Stimulated activated CD4-positive, alpha-beta T cell treated with anti-CD3 and anti-CD28 coated beads, Interleukin-4, amount 100 ng/mL, for 1 hour (primary cell): ENCODE measurements around the gene RNFT2.
A peak's percentile ranks its signal among the peaks of the same experiment; 100 is the strongest.

Experiments used
- DNase-seq: peaks from one replicate; pipeline ENCODE4 v3.0.0-alpha.2; 2020

Gene RNFT2

DNA sequence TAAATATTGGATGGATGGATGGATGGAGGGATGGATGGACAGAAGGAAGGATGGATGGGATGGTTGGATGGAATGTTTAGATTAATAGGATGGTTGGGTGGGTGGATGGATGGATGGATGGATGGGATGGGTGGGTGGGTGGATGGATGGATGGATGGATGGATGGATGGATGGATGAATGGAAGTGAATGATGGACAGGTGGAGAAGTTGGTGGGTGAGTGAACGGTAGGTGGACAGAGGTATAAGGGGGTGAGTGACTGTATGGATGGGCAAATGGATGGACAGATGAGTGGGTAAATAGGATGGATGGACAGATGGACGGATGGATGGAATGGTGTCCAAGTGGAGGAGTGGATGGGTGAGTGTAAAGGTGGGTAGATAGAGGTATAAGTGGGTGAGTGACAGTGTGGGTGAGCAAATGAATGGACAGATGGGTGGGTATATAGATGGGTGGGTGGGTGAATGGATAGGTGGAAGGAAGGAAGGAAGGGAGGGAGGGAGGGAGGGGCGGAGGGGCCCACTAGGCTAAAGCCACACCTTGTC lies 101.2 kb downstream of the RNFT2 start:
- DNase-seq, result no peak

DNA sequence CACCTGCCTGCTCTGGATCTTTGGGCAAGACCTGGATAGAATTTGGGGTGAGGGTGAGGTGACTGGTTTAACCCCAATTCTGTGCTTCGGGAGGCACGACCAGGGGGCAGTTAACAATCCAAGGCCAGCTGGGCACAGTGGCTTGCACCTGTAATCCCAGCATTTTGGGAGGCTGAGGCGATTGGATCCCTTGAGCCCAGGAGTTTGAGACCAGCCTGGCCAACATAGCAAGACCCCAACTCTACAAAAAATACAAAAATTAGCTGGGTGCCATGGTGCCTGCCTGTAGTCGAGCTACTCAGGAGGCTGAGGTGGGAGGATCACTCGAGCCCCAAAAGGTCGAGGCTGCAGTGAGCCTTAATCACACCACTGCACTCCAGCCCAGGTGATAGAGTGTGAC lies 105.0 kb downstream of the RNFT2 start:
- DNase-seq, result no peak

DNA sequence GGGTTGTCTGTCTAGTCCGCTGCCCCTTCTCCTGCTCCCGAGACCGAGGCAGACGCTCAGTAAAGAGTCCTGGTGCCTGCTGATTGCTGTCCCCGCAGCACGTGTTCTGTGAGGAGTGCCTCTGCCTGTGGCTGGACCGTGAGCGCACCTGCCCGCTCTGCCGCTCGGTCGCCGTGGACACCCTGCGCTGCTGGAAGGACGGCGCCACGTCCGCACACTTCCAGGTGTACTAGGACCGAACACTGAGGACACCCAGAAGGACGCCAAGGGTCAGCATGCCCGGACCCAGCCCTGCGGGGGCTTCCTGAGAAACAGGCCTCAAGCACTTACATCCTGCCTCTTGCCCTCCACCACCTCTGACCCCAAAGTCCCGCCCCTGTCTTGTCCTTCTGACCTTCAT lies 111.1 kb downstream of the RNFT2 start:
- DNase-seq, result no peak

DNA sequence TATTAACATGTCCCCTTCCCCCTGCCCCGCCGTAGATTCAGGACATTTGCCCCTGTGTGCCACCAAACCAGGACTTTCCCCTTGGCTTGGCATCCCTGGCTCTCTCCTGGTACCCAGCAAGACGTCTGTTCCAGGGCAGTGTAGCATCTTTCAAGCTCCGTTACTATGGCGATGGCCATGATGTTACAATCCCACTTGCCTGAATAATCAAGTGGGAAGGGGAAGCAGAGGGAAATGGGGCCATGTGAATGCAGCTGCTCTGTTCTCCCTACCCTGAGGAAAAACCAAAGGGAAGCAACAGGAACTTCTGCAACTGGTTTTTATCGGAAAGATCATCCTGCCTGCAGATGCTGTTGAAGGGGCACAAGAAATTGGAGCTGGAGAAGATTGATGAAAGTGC lies 114.2 kb downstream of the RNFT2 start:
- DNase-seq, result no peak

DNA sequence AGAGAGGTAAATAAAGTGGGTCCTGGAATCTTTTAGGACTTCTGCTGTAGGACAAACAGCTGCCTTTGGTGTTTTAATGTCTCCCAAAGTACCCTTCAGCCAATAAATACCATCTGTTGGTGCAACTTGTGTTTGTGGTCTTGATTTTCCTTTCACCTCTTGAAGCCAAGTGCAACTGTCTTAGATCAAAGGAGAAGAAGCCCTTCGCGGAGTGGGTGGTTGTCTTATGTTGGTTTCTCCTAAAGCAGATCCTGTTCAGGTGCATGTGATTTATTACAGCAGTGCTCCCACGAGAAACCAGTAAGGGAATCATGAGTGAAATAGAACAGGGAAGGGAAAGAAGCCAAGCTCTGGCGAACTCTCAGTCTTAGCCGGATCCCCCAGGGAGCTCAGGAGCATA lies 115.4 kb downstream of the RNFT2 start:
- no peak for DNase-seq

DNA sequence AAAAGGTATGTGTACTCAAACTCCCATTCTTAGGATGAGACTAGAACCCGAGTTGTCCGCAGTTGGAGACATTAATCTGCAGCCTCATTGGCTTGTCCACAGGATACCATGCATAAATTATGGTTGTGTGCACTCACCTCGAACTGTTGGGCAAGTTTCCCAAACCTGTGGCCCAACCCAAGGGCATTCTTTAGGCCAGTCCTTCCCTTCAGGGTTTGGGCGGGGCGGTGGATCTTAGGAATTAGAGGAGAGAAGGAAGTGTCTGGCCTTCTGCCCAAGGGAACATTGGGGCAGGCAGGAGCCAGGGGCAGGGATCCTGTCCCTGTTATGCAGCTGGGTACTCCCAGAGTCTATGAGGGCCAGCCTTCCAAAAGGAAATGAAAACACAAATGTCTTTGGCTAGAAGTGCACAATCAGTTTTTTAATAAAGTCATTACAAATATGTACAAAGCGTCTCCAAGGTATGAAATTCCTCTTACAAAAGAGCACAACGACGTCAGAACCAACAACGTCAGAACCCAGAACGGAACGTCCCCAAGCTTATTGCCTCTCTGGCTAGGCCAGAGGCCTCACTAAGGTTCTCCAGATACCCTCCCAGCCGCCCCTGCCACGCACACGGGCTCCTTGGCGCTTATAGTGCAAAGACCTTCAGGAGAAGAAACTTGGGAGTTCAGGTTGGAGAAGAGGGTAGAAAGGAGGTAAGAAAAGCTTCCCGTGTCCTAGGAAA lies 117.8 kb downstream of the RNFT2 start:
- no peak for DNase-seq

DNA sequence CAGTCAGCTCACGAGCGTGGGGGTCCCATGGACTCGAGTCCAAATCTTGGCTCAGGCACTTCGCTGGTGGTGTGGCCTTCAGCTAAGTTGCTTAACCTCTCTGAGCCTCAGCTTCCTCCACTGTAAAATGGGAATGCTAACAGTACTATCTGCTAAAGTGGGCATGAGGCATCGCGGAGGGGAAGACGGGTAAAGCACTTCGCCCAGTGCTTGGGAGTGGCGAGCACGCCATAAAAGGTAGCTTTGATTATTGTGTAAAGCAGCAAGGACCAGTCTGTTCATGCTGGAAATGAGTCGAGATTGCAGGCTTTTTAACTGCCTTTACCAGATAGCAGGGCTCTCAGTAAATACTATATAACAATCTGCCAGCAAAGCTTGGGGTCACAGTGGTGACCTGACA lies 118.6 kb downstream of the RNFT2 start:
- DNase-seq, result no peak

DNA sequence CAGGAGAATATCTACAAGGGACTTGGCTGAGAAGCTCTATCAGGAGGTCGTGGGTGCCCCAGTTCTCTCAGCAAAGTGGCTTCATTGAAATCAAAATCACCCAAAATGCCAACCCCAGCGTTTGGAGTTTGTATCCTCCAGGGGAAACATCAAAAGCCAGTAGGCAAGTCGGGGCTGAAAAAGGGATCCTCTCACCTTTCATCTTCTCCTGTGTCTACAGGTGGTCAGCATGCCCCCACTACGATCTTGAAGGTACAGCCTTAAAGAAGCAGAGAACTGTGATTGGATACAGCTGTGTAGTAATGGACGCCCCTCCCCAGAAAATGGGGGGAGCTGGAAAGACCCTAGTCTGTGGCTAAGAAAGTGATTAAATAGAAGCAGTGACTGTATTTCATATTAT lies 121.0 kb downstream of the RNFT2 start:
- no peak for DNase-seq

DNA sequence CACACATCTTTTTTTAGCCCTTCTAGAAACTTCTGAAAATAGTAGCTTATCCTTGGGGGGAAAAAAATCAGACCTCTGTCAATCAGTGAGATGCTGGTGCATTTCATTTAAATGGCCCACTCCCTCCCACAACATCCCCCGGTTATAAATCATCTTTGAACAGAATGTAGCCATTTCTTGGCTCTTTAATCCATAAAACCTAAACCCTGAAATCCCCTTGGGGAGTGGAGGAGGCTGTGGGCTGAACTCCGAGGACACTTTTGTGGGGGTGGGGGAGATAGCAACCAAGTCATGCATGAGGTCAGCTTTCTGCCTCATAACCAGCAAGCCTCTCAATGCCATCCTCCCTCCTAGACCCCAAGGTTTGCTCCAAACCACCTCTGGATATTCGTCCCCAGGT lies 122.1 kb downstream of the RNFT2 start:
- DNase-seq, result no peak

DNA sequence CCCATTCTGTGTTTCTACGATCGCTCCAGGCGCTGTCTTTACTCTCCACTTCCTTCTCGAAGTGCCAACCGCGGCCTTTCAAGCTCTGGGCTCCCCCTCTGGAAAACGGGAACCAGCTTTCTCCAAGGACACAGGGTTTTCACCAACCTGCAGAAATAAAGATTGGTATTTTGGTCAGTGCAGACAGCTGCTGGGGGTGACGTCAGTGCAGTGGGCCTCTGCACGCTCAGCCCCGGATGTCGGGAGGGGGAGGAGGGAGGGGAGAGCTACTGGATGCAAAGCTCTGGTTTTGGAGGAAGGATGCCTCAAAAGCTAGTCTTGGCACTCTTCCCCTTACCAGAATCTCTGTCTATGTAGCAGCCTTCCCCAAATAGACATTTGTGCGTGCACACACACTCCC lies 123.2 kb downstream of the RNFT2 start:
- DNase-seq, result peak; percentile 11

DNA sequence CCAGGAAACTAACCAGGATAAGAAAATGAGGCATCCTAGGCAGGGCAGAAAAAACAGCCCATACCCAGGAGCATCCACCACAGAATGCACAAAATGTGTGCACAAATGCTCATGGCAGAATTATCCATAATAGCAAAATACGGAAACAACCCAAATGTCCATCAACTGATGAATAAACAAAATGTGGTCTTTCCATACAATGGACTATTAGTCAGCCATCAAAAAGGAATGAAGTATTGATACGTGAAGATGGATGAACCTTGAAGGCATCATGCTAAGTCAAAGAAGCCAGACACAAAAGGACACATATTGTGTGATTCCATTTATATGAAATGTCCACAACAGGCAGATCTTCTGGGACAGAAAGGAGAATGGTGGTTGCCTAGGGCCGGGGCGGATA lies 124.1 kb downstream of the RNFT2 start:
- DNase-seq, result no peak

DNA sequence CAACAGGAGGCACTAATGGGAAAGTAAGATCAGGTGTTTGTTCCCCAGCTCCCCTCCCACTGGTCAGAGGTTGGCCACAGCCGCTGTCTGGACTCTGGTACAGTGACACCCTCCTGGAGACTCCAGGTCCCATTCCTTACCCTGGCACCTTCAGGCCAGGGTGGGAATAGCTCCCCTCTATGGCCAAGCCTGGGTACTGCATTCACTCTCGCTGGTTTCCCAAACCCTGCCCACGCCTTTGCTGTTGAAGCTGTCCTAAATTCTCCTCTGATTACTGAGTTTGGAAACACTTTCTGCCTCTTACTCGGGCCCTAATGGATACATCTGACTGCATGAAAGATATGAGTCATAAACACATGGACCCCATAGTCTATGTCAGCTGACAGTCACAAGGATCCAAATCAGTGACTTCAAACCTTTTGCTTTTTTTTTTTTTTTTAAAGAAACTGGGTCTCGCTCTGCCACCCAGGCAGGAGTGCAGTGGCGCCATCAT lies 125.2 kb downstream of the RNFT2 start:
- no peak for DNase-seq

DNA sequence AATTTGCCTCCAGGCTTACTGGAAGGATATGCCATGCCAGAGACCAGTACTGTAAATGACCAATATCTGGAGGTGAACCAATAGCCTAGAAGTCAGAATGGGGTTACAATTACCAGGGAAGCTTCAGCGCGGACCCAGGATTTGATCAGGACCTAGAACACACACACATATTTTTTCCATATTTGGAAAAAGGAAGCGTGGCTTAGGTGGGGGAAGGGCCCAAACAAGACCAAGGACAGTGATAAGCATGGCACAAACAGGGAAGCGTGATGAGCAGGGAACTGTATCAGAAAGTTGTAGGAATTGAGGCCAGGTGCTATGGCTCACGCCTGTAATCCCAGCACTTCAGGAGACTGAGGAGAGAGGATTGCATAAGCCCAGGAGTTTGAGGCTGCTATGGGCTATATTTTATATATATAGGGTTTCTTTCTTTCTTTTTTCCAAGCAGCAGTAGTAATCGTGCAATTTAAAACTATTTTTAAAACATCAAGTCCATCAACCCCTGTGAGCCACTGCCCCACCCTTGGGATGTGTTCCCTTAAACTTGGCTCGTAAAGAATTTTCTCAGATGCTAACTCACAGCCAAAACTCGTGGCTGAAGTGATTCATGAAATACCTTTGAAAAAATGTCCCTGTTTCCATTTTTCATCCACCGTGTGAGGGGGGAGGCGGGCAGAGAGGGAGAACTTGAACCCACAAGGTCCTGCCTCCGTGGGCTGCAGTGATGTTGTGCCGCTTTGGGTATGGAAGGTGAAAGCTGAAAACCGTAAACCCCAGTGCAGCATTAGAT lies 126.5 kb downstream of the RNFT2 start:
- DNase-seq, result no peak

DNA sequence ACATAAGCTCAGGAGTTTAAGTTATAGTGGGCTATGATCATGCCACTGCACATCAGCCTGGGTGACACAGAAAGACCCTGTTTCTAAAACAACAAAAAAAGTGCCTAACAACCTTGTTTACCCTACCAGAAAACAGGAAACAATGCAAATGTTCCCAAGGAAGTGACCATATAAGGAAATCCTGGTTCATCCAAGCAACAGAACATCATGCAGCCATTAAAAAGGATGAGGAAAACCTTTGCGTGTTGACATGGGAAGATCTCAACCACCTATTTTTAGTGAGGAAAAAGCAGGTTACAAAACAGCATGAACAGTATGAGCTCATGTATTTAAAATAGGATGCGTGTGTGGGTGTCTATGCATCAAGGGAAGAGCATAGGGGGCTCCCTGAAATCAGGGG lies 129.4 kb downstream of the RNFT2 start:
- no peak for DNase-seq

DNA sequence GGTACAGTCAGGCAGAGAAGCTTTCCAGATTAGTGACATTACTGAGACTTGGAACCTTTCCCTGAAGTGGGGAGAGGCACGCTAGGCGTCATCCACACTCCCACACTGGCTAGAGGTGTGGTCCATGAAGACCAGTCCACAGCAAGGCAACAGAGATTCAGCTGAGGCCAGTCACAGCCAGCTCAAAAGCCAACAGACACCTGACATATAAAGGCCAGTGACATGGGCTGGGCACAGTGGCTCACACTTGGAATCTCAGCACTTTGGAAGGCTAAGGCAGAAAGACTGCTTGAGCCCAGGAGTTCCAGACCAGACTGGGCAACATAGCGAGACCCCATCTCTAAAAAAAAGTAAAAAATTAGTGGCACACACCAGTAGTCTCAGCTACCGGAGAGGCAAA lies 132.2 kb downstream of the RNFT2 start:
- no peak for DNase-seq

DNA sequence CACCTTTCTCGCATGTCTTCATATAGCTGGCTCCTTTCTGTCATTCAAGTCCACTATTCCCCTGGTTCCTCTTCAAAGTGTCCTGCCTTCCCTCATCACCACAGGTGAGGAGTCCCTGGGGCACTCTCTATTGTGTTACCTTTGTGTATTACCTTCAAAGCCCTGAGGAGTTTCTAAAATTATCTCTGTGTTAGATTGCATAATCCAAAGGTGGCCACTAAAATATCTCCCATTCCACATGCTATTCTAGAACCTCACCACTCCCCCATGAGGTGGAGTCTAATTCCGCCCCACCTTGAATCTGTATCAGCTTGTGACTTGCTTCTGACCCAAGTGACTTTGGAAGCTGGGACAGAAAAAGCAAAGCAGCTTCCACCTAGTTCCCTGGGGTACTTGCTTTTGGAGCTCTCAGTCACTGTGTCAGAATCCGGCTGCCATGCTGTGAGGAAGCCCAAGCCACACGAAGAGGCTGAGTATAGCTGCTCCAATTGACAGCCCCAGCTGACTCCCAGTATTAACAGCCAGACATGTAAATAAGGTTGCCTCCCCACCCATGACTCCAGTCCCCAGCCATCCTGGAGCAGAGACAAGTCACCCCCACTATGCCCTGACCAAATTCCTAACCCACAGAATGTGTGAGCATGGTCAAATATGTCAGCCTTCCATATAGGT lies 136.3 kb downstream of the RNFT2 start:
- DNase-seq, result no peak

DNA sequence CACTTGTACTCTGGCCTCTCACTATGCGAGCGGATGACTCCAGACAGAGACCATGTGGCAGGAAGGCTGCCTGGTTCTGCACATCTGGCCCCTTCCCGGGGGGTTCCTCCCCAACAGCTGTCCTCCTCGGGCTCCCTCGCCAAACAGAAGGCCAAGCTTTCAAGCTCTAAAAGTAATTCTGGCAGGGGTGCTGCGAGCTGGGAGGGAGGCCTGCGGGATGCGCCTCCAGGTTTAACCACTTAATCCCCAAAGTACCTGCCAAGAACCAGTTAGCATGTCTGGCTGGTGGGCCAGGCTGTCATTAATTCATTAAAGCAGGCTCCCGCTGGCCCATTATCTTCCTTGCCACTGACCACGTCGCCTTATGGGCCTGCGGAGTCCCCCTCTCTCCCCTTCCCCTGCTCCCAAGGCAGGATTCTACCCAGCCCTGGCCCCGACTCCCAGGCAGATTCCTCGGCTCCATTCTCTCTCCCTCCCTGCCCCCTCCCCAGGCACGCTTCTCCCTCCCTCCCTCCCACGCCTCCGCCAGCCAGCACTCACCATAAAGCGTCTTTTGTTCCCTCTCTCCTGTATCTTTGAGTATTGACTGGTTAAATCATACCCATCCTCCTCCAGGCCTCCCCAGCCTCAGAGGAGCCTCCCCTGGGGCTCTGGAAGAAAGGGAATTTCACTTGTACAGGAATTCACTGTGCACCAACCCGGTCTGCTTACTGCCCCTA lies 138.2 kb downstream of the RNFT2 start:
- DNase-seq, result no peak

DNA sequence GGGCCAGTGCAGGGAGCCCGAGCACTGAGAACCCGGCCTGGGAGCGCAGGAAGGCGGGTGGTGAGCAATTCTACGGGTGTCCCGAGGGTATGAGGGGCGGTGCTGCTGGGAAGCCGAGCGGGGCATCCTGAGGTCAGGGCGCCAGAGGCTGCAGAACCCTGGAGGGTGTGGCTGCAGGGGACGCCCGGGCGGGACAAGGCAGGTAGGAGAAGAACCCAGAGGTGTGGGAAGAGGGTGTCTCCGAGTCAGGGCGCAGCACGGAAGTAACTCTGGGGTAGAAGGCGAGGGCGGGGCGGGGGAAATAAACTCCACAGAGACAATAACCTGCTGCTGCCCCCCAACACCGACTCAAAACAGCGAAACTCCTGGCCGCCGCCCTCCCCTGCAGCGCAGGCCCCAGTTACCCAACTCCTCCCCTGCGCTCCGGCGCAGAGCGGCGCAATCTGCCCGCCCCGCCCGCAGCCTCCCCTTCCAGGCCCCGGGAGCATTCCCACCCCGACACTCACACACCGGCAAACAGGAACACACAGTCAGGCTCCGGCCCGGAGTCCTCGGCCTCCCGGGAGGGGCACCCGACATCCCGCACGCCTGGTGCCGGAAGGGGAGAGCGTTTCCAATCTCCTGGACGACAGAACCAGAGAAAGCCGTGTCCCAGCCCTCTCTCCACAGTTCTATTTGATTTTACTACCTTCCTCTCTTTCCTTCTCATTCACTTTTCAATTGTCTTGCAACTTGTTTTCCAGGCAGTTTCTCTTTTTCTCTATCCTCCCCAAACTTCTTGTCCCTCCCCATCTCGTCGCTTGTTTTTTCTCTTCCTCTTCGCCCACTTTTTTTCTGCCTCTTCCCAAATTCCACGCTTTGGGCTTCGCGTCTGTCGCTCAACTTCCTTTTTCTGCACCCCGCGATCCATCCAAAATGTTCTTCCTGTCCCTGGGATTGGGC lies 140.7 kb downstream of the RNFT2 start:
- no peak for DNase-seq

DNA sequence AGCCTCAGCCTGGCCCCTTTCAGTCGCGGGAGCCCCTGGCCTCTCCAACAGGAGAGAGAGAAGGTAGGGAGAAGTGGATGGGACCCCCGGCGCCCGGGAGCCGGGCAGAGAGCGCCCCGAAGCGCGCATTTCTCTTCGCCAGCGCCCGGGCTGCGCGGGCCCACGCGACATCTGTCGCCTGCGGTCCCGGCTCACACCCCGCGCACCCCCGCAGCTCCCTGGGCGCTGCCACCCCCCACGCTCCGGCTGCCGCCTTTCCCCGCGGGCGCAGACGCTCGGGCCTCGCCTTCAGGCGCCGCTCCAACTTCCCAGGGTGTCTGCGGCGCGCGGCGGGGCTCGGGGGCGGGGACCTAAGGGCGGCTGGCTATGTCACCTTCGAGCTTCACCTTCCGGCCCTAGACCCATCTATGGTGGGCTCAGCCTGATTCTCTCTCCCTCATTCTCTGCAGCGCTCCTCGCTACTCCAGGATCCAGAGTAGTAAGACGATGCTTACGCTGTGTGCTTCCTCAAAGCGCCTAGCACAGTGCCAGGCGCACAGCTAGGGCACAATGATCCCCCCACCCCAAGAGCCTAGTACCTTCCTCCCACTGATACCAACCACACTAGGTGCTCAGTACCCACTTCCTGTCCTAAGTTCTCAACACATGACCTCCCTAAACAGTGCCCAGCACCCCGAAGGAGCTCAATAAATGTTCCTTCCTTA lies 141.5 kb downstream of the RNFT2 start:
- peak; percentile 5 for DNase-seq

DNA sequence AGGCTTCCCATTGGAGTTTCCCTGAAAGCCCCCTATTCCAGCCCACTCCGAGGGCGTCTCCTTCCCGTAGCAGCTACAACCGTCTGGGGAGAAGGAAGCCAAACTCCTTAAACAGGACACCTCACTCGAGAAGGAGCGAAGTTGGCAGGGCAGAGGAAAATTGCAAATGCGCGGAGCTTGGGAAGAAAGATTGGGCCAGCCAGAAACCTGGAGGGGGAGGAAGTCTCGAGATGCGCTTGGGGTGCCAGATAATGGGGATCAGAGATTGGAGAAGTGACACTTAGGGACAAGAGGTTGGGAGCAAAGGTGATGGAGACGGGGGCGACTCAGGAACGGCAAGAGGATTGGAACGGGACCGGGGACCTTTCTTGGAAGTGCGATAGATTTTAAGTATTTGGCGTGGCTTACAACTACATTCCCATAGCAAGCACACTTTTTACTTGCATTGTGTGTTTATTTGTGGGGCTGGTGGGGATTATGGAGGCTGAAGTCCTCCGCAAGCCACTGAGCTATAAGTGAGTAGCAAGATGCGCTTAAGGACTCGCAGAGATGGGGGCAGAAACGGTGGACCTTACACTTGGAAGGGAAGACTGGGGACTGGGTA lies 142.2 kb downstream of the RNFT2 start:
- DNase-seq, result no peak
